Neuronal stem cell (in vitro differentiated cells): Measurements from ENCODE around the gene ZBTB2.

ENCODE experiments used
- DNase-seq: peaks from one replicate; pipeline ENCODE4 v3.0.0-alpha.2; 2013; ENCODE audit warnings: low spot score
- H2AFZ ChIP-seq: one replicate; pipeline ENCODE4 v1.6.1; 2013; ENCODE audit warnings: mild to moderate bottlenecking, low read length, inconsistent platforms
- H2AK5ac ChIP-seq: 2 replicates; pipeline ENCODE4 v1.6.1; 2013; ENCODE audit warnings: low read depth, mild to moderate bottlenecking, inconsistent platforms, low read length, moderate library complexity, mixed read lengths
- H2BK120ac ChIP-seq: 2 replicates; pipeline ENCODE4 v1.6.1; 2013; ENCODE audit warnings: low read depth, mild to moderate bottlenecking, inconsistent platforms, low read length, moderate library complexity, mixed read lengths
- H2BK12ac ChIP-seq: one replicate; pipeline ENCODE4 v1.6.1; 2013; ENCODE audit warnings: low read length, inconsistent platforms
- H2BK15ac ChIP-seq: 2 replicates; pipeline ENCODE4 v1.6.1; 2013; ENCODE audit warnings: mild to moderate bottlenecking, low read length, inconsistent platforms, mixed read lengths
- H2BK5ac ChIP-seq: one replicate; pipeline ENCODE4 v1.6.1; 2013; ENCODE audit warnings: inconsistent platforms, mild to moderate bottlenecking, low read length, moderate library complexity
- H3K14ac ChIP-seq: one replicate; pipeline ENCODE4 v1.6.1; 2013; ENCODE audit warnings: low read length, inconsistent platforms
- H3K18ac ChIP-seq: 2 replicates; pipeline ENCODE4 v1.6.1; 2013; ENCODE audit warnings: low read length, inconsistent platforms
- H3K23ac ChIP-seq: 2 replicates; pipeline ENCODE4 v1.6.1; 2013; ENCODE audit warnings: low read depth, mild to moderate bottlenecking, mixed read lengths, low read length, inconsistent platforms; ENCODE audit not compliant: poor library complexity
- H3K27ac ChIP-seq: replicated peaks from 3 replicates; pipeline ENCODE4 v1.5.1; 2013; ENCODE audit warnings: low read length, inconsistent platforms
- H3K27me3 ChIP-seq, 3 experiments: 2 replicates each; pipeline ENCODE4 v1.6.1; 2013; ENCODE audit warnings: low read length in 3 of 3, mild to moderate bottlenecking in 2 of 3, inconsistent platforms in 1 of 3, low read depth in 1 of 3, mixed read lengths in 1 of 3, moderate library complexity in 1 of 3; ENCODE audit not compliant: control insufficient read depth in 3 of 3, insufficient read depth in 3 of 3
- H3K36me3 ChIP-seq, 2 donors: replicated peaks in 1 of 2; 2 replicates each; pipeline ENCODE4 v1.6.1; 2013; ENCODE audit warnings: low read length in 2 of 2; ENCODE audit not compliant: control insufficient read depth in 2 of 2, insufficient read depth in 2 of 2
- H3K4ac ChIP-seq: 2 replicates; pipeline ENCODE4 v1.6.1; 2013; ENCODE audit warnings: inconsistent platforms, mild to moderate bottlenecking, low read length, moderate library complexity
- H3K4me1 ChIP-seq, 2 donors: 1 replicate in 1 of 2; 2 replicates in 1 of 2; pipeline ENCODE4 v1.6.1; 2013; ENCODE audit warnings: low read length in 2 of 2, low read depth in 1 of 2; ENCODE audit not compliant: control insufficient read depth in 2 of 2, insufficient read depth in 1 of 2
- H3K4me2 ChIP-seq: one replicate; pipeline ENCODE4 v1.6.1; 2013; ENCODE audit warnings: mild to moderate bottlenecking, low read length, inconsistent platforms; ENCODE audit not compliant: insufficient read depth, poor library complexity, severe bottlenecking
- H3K4me3 ChIP-seq, 2 donors: 2 replicates each; pipeline ENCODE4 v1.5.1; 2013; ENCODE audit warnings: low read length in 2 of 2, mild to moderate bottlenecking in 2 of 2, inconsistent platforms in 1 of 2, moderate library complexity in 1 of 2
- H3K79me1 ChIP-seq: one replicate; pipeline ENCODE4 v1.6.1; 2013; ENCODE audit warnings: low read depth, mild to moderate bottlenecking, inconsistent platforms, low read length, moderate library complexity
- H3K9ac ChIP-seq: one replicate; pipeline ENCODE4 v1.6.1; 2013; ENCODE audit warnings: mild to moderate bottlenecking, low read depth, low read length, inconsistent platforms; ENCODE audit not compliant: poor library complexity
- H3K9me3 ChIP-seq, 2 donors: replicated peaks in 1 of 2; 2 replicates each; pipeline versions ENCODE3 to v1.6.1; 2013; ENCODE audit warnings: low read length in 2 of 2, mild to moderate bottlenecking in 2 of 2, inconsistent platforms in 1 of 2, low read depth in 1 of 2, mixed read lengths in 1 of 2, moderate library complexity in 1 of 2; ENCODE audit not compliant: control insufficient read depth in 2 of 2, insufficient read depth in 1 of 2
- H4K8ac ChIP-seq: one replicate; pipeline ENCODE4 v1.6.1; 2013; ENCODE audit warnings: low read depth, mild to moderate bottlenecking, inconsistent platforms, low read length, moderate library complexity
- H4K91ac ChIP-seq: one replicate; pipeline ENCODE4 v1.6.1; 2013; ENCODE audit warnings: low read length, low read depth, mild to moderate bottlenecking, inconsistent platforms; ENCODE audit not compliant: poor library complexity
- WGBS, 2 donors: extraction: QIAGEN DNeasy Blood & Tissue Kit; methylation state at CpG; one replicate each; pipeline ENCODE4 v1.1.7; 2013; ENCODE audit warnings: missing lambda C conversion rate in 2 of 2, mixed read lengths in 1 of 2; ENCODE audit not compliant: insufficient read length in 2 of 2, insufficient replicate concordance in 1 of 2; ENCODE audit errors: extremely low coverage in 2 of 2; 5-methylcytosine and 5-hydroxymethylcytosine counted together

The ZBTB2 gene

GRCh38 chr6:151338651-151339200 lies 52.6 kb downstream of the ZBTB2 start:
- Histone ChIP-seq H3K36me3 (peaks cover 0 to 2% of the 10 kb centered on the region in 2 donors), H3K27ac (no peak overlapping the region)

GRCh38 chr6:151335930-151336329 lies 55.4 kb downstream of the ZBTB2 start:
- Histone ChIP-seq H3K4ac (no peak overlapping the region), H3K23ac (no peak overlapping the region), H2AK5ac (no peak overlapping the region), H4K8ac (no peak overlapping the region), H3K27ac (no peak overlapping the region), H3K4me1 (peaks cover 0 to 2% of the 10 kb centered on the region in 2 donors), H2BK12ac (no peak overlapping the region), H3K36me3 (peaks cover 0 to 2% of the 10 kb centered on the region in 2 donors), H3K14ac (no peak overlapping the region), H3K9ac (no peak overlapping the region), H2AFZ (no peak overlapping the region), H3K18ac (no peak overlapping the region), H3K79me1 (no peaks in the 10 kb centered on the region), H2BK5ac (no peak overlapping the region), H2BK120ac (no peak overlapping the region), H2BK15ac (no peak overlapping the region), H3K9me3 (no peaks in the 10 kb centered on the region), H3K4me2 (no peak overlapping the region), H4K91ac (no peak overlapping the region), H3K4me3 (no peak overlapping the region), H3K27me3 (no peaks in the 10 kb centered on the region)
- no peak for DNase-seq

More at GRCh38 chr6:151338651-151339200, 52.6 kb downstream of the ZBTB2 start:
- H3K4me1 ChIP-seq, result no peaks in the 10 kb centered on the region
- H2BK15ac ChIP-seq, result no peak overlapping the region
- no peak for DNase-seq
- no peak overlapping the region for H3K4me3 ChIP-seq
- no peak overlapping the region for H3K18ac ChIP-seq
- H3K9ac ChIP-seq, result no peak overlapping the region
- no peak overlapping the region for H4K8ac ChIP-seq
- no peak overlapping the region for H2BK120ac ChIP-seq
- H2AK5ac ChIP-seq, result no peak overlapping the region
- H3K14ac ChIP-seq, result no peak overlapping the region
- no peak overlapping the region for H3K4ac ChIP-seq
- H2BK5ac ChIP-seq, result no peak overlapping the region
- no peak overlapping the region for H3K4me2 ChIP-seq
- no peak overlapping the region for H4K91ac ChIP-seq
- H3K23ac ChIP-seq, result no peak overlapping the region
- no peak overlapping the region for H2AFZ ChIP-seq
- peaks cover 5% of the 10 kb centered on the region for H3K79me1 ChIP-seq
- peaks cover 0 to 2% of the 10 kb centered on the region in 2 donors for H3K9me3 ChIP-seq
- H3K27me3 ChIP-seq, result no peaks in the 10 kb centered on the region
- WGBS, 2 donors, result no CpG with 5 or more reads among the region's 11 CpGs
- no peak overlapping the region for H2BK12ac ChIP-seq

GRCh38 chr6:151330130-151330696 lies 61.1 kb downstream of the ZBTB2 start:
- H2BK12ac ChIP-seq, result no peak overlapping the region
- no peaks in the 10 kb centered on the region for H3K79me1 ChIP-seq
- H3K27me3 ChIP-seq, result no peaks in the 10 kb centered on the region
- H3K9me3 ChIP-seq, result no peaks in the 10 kb centered on the region
- no peak overlapping the region for H4K91ac ChIP-seq
- no peak overlapping the region for H3K14ac ChIP-seq
- peaks cover 0 to 2% of the 10 kb centered on the region in 2 donors for H3K4me1 ChIP-seq
- no peak overlapping the region for H4K8ac ChIP-seq
- no peak overlapping the region for H2BK15ac ChIP-seq
- H2BK120ac ChIP-seq, result no peak overlapping the region
- no peak overlapping the region for H2AK5ac ChIP-seq
- H3K27ac ChIP-seq, result no peak overlapping the region
- H2BK5ac ChIP-seq, result no peak overlapping the region
- no peak overlapping the region for H3K23ac ChIP-seq
- no peaks in the 10 kb centered on the region for H3K36me3 ChIP-seq
- no peak overlapping the region for H3K4me3 ChIP-seq
- no peak overlapping the region for H3K4ac ChIP-seq
- no peak overlapping the region for H2AFZ ChIP-seq
- WGBS, 2 donors, result no CpG with 5 or more reads among the region's 6 CpGs
- no peak overlapping the region for H3K9ac ChIP-seq
- no peak for DNase-seq
- no peak overlapping the region for H3K18ac ChIP-seq
- H3K4me2 ChIP-seq, result no peak overlapping the region

- no peak overlapping the region for H3K4me2 ChIP-seq
- H2AFZ ChIP-seq, result no peak overlapping the region
- DNase-seq, result no peak
- H3K27me3 ChIP-seq, result peaks cover 0 to 1% (median 0%) of the 10 kb centered on the region in 3 experiments
- H2BK120ac ChIP-seq, result no peak overlapping the region
- H3K9ac ChIP-seq, result no peak overlapping the region
- no peak overlapping the region for H2BK12ac ChIP-seq
- no peak overlapping the region for H3K4ac ChIP-seq
- no CpG with 5 or more reads among the region's 4 CpGs for WGBS, 2 donors
- H3K27ac ChIP-seq, result no peak overlapping the region
- H3K4me1 ChIP-seq, result peaks cover 4 to 6% of the 10 kb centered on the region in 2 donors
- no peak overlapping the region for H3K4me3 ChIP-seq
- no peak overlapping the region for H3K23ac ChIP-seq
- H3K9me3 ChIP-seq, result no peaks in the 10 kb centered on the region
- H3K36me3 ChIP-seq, result no peaks in the 10 kb centered on the region
- no peak overlapping the region for H2BK5ac ChIP-seq
- no peak overlapping the region for H4K8ac ChIP-seq
- H3K18ac ChIP-seq, result no peak overlapping the region
- H4K91ac ChIP-seq, result no peak overlapping the region
- H3K14ac ChIP-seq, result no peak overlapping the region
- H2BK15ac ChIP-seq, result no peak overlapping the region
- no peak overlapping the region for H2AK5ac ChIP-seq
- H3K79me1 ChIP-seq, result peaks cover 2% of the 10 kb centered on the region
These were observed 64.3 kb downstream of the ZBTB2 start for GRCh38 chr6:151327101-151327500.
